ENCODE data around the gene FSTL5. TPM values are rescaled to one million over a fixed set of nuclear protein-coding genes. Genes with fewer than 3 reads are reported as not detected.

Gene FSTL5
- total RNA-seq, 1 experiment from 2014 or later, result 1.9 TPM

GRCh38 chr4:162102713-162103112 lies 61.1 kb downstream of the FSTL5 start:
- Histone ChIP-seq H3K9me3 (no peaks in the 10 kb centered on the region), H3K4me1 (no peaks in the 10 kb centered on the region), H3K27me3 (replicated peaks; ENCODE audit: control insufficient read depth, insufficient read depth, low read length) (no peaks in the 10 kb centered on the region), H3K36me3 (ENCODE audit: control insufficient read depth, insufficient read depth, low read length) (no peaks in the 10 kb centered on the region), H3K4me3 (ENCODE audit: low read depth, low read length) (no peak overlapping the region)
- POLR2A ChIA-PET, result no interaction called here
- Mint-ChIP-seq H3K4me1 (ENCODE audit: low read depth, unreplicated experiment) (no peaks in the 10 kb centered on the region), H3K4me3 (ENCODE audit: unreplicated experiment) (no peak overlapping the region), H3K27ac (ENCODE audit: unreplicated experiment) (no peak overlapping the region), H3K36me3 (ENCODE audit: insufficient read depth, unreplicated experiment) (no peaks in the 10 kb centered on the region), H3K9me3 (ENCODE audit: unreplicated experiment) (no peaks in the 10 kb centered on the region), H3K27me3 (ENCODE audit: insufficient read depth, unreplicated experiment) (no peaks in the 10 kb centered on the region)
- BruUV-seq (replicated peaks), result no TSS peak
- no peak for DNase-seq
- TF ChIP-seq, protein P1, sequence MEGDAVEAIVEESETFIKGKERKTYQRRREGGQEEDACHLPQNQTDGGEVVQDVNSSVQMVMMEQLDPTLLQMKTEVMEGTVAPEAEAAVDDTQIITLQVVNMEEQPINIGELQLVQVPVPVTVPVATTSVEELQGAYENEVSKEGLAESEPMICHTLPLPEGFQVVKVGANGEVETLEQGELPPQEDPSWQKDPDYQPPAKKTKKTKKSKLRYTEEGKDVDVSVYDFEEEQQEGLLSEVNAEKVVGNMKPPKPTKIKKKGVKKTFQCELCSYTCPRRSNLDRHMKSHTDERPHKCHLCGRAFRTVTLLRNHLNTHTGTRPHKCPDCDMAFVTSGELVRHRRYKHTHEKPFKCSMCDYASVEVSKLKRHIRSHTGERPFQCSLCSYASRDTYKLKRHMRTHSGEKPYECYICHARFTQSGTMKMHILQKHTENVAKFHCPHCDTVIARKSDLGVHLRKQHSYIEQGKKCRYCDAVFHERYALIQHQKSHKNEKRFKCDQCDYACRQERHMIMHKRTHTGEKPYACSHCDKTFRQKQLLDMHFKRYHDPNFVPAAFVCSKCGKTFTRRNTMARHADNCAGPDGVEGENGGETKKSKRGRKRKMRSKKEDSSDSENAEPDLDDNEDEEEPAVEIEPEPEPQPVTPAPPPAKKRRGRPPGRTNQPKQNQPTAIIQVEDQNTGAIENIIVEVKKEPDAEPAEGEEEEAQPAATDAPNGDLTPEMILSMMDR (IDR thresholded peaks at IDR 0.05; ENCODE audit: insufficient read depth in 1 of 2, low read depth in 1 of 2, low read length in 1 of 2, severe bottlenecking in 1 of 2, unreplicated experiment in 1 of 2), result no peak
- CTCF ChIA-PET, result no interaction called here
- intact Hi-C loops (cut with micrococcal nuclease; ENCODE audit: unreplicated experiment), result no loop called here

DNA sequence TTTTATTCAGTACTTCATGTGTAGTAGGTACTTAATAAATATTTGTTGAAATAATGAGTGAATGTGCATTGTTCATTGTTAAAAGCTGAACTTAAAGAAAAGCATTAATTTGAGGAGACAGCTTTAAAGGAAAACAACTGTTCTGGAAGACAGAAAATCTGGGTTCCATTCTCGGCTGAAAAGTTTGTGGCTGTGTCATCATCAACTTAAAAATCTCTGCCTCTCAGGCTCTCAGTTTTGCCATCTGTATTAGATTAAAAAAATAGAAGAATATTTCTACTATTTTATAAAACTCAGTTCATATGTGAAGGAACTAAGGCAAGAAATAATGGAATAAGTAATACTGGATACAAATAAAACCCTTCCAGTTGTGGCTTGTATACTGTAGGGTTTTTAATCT lies 62.5 kb downstream of the FSTL5 start:
- TF ChIP-seq, protein P1 (IDR thresholded peaks at IDR 0.05; ENCODE audit: insufficient read depth in 1 of 2, low read depth in 1 of 2, low read length in 1 of 2, severe bottlenecking in 1 of 2, unreplicated experiment in 1 of 2), result no peak
- Histone ChIP-seq H3K27me3 (replicated peaks; ENCODE audit: control insufficient read depth, insufficient read depth, low read length) (no peaks in the 10 kb centered on the region), H3K4me1 (no peaks in the 10 kb centered on the region), H3K4me3 (ENCODE audit: low read depth, low read length) (no peak overlapping the region), H3K36me3 (ENCODE audit: control insufficient read depth, insufficient read depth, low read length) (no peaks in the 10 kb centered on the region), H3K9me3 (no peaks in the 10 kb centered on the region)
- Mint-ChIP-seq H3K9me3 (ENCODE audit: unreplicated experiment) (no peaks in the 10 kb centered on the region), H3K27me3 (ENCODE audit: insufficient read depth, unreplicated experiment) (no peaks in the 10 kb centered on the region), H3K36me3 (ENCODE audit: insufficient read depth, unreplicated experiment) (no peaks in the 10 kb centered on the region), H3K4me3 (ENCODE audit: unreplicated experiment) (no peak overlapping the region), H3K27ac (ENCODE audit: unreplicated experiment) (no peak overlapping the region), H3K4me1 (ENCODE audit: low read depth, unreplicated experiment) (no peaks in the 10 kb centered on the region)
- no peak for DNase-seq
- intact Hi-C loops (cut with micrococcal nuclease; ENCODE audit: unreplicated experiment), result no loop called here
- CTCF ChIA-PET, result no interaction called here
- no TSS peak for BruUV-seq (replicated peaks)
- POLR2A ChIA-PET, result no interaction called here

DNA sequence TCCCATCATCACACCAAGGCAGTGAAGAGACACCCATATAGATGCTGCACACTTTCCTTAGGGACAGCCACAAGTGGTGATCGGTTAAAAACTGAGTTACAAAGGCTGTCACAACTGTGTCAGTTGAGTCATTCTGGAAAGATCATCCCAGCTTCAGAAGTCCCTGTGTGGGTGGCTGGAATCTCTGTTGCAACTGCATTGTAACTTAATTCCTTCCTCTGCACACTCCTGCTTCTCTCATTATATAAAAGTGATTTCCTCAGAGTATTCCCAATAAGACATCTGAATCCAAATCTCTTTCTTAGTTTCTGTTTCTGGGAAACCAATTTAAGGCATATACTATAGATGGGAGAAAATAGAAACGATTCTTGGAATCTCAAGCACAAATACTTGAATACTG lies 88.1 kb downstream of the FSTL5 start:
- Mint-ChIP-seq H3K4me1 (ENCODE audit: low read depth, unreplicated experiment) (no peaks in the 10 kb centered on the region), H3K27ac (ENCODE audit: unreplicated experiment) (no peak overlapping the region), H3K9me3 (ENCODE audit: unreplicated experiment) (no peaks in the 10 kb centered on the region), H3K36me3 (ENCODE audit: insufficient read depth, unreplicated experiment) (no peaks in the 10 kb centered on the region), H3K27me3 (ENCODE audit: insufficient read depth, unreplicated experiment) (no peaks in the 10 kb centered on the region), H3K4me3 (ENCODE audit: unreplicated experiment) (no peak overlapping the region)
- intact Hi-C loops (cut with micrococcal nuclease; ENCODE audit: unreplicated experiment), result no loop called here
- no peaks in the 10 kb centered on the region for H3K9me3 ChIP-seq
- no peaks in the 10 kb centered on the region for H3K27me3 ChIP-seq (replicated peaks; ENCODE audit: control insufficient read depth, insufficient read depth, low read length)
- DNase-seq, result no peak
- no peaks in the 10 kb centered on the region for H3K36me3 ChIP-seq (ENCODE audit: control insufficient read depth, insufficient read depth, low read length)
- TF ChIP-seq, protein P1 (IDR thresholded peaks at IDR 0.05; ENCODE audit: insufficient read depth in 1 of 2, low read depth in 1 of 2, low read length in 1 of 2, severe bottlenecking in 1 of 2, unreplicated experiment in 1 of 2), result no peak
- ChIA-PET CTCF (no interaction called here), POLR2A (no interaction called here)
- no TSS peak for BruUV-seq (replicated peaks)
- H3K4me3 ChIP-seq (ENCODE audit: low read depth, low read length), result no peak overlapping the region
- no peaks in the 10 kb centered on the region for H3K4me1 ChIP-seq
